Endodermal cell (in vitro differentiated cells): ENCODE results near the gene HERC3. TPM values are rescaled to one million over a fixed set of nuclear protein-coding genes. Genes with fewer than 3 reads are reported as not detected.

Experiments
- DNase-seq: peaks from one replicate; pipeline ENCODE4 v3.0.0-alpha.2; 2017
- H3K27ac ChIP-seq: 2 replicates; pipeline ENCODE4 v1.5.1; 2013; ENCODE audit warnings: mild to moderate bottlenecking, low read depth, low read length, moderate library complexity
- H3K27me3 ChIP-seq: 2 replicates; pipeline ENCODE4 v1.6.1; 2013; ENCODE audit warnings: mild to moderate bottlenecking, low read length, moderate library complexity; ENCODE audit not compliant: insufficient read depth, control insufficient read depth, poor library complexity, severe bottlenecking
- H3K36me3 ChIP-seq: 2 replicates; pipeline ENCODE4 v1.7.0; 2013; ENCODE audit warnings: mild to moderate bottlenecking, low read length, moderate library complexity; ENCODE audit not compliant: control insufficient read depth, insufficient read depth
- H3K4me1 ChIP-seq: one replicate; pipeline ENCODE4 v1.7.0; 2013; ENCODE audit warnings: low read length; ENCODE audit not compliant: control insufficient read depth, insufficient read depth
- H3K4me3 ChIP-seq: 2 replicates; pipeline ENCODE4 v1.5.1; 2013; ENCODE audit warnings: mild to moderate bottlenecking, low read length, moderate library complexity
- H3K9ac ChIP-seq: 2 replicates; pipeline ENCODE4 v1.6.1; 2013; ENCODE audit warnings: mild to moderate bottlenecking, low read length, moderate library complexity; ENCODE audit not compliant: poor library complexity, severe bottlenecking; ENCODE audit errors: extremely low read depth
- H3K9me3 ChIP-seq: 2 replicates; pipeline ENCODE4 v1.6.1; 2013; ENCODE audit warnings: mild to moderate bottlenecking, low read length, moderate library complexity; ENCODE audit not compliant: control insufficient read depth
- H3K27ac Mint-ChIP-seq: 2 replicates; pipeline ENCODE4 v1.8.0; 2020; ENCODE audit warnings: mixed read lengths
- H3K27me3 Mint-ChIP-seq: 2 replicates; pipeline ENCODE4 v1.8.0; 2021; ENCODE audit warnings: mild to moderate bottlenecking, mixed read lengths; ENCODE audit not compliant: insufficient read depth
- H3K36me3 Mint-ChIP-seq: 2 replicates; pipeline ENCODE4 v1.8.0; 2020; ENCODE audit warnings: low read depth, mixed read lengths
- H3K4me1 Mint-ChIP-seq: 2 replicates; pipeline ENCODE4 v1.8.0; 2020; ENCODE audit warnings: mixed read lengths
- H3K4me3 Mint-ChIP-seq: 2 replicates; pipeline ENCODE4 v1.8.0; 2020; ENCODE audit warnings: mild to moderate bottlenecking, moderate library complexity, mixed read lengths
- H3K9me3 Mint-ChIP-seq: 2 replicates; pipeline ENCODE4 v1.8.0; 2020; ENCODE audit warnings: mild to moderate bottlenecking, mixed read lengths
- CTCF ChIP-seq: fragments of 200-600 bp; sonication (generic); conservative IDR thresholded peaks from 2 replicates; pipeline ENCODE4 v1.5.0; 2021; ENCODE audit warnings: antibody characterized with exemption, mild to moderate bottlenecking
- WGBS, 2 experiments: methylation state at CpG; one replicate each; pipeline versions ENCODE4 v1.1.5 to v1.1.7; 2013; ENCODE audit warnings: missing lambda C conversion rate in 2 of 2, mixed read lengths in 1 of 2; ENCODE audit not compliant: insufficient coverage in 1 of 2, insufficient read length in 1 of 2; 5-methylcytosine and 5-hydroxymethylcytosine counted together
- long read RNA-seq, 4 experiments: library from polyadenylated mRNA in 2 of 4; library from RNA in 1 of 4; library from capped mRNA in 1 of 4; stranded (forward) in 3 of 4; unstranded in 1 of 4; transcript quantifications; one replicate each; pipeline ENCODE4 v2.0.0, GENCODE V29; 2020 to 2021; ENCODE audit warnings: inconsistent platforms in 1 of 4
- polyA plus RNA-seq, 2 experiments: library from polyadenylated mRNA; stranded (reverse); fragments of 50-300 nt; gene quantifications; one replicate each; pipeline ENCODE4 v1.2.3, GENCODE V29; 2013
- total RNA-seq, 2 donors: library from RNA; stranded (reverse); fragmentation: NEBNext Ultra II Directional in 1 of 2; extraction: Animal tissue kit (Norgen Biotek cat#: 25700) in 1 of 2; gene quantifications; 2 replicates in 1 of 2; 3 replicates in 1 of 2; pipeline ENCODE4 v1.2.1, GENCODE V29; 2021

Gene HERC3
- total RNA-seq: 1 to 10 TPM; 4.4 to 5.9 TPM
- 5.5 TPM for polyA plus RNA-seq (2013, experiment 1 of 2)
- polyA plus RNA-seq (2013, experiment 2 of 2): 5.8 TPM
- long read RNA-seq, experiment 1, partial matches to known transcripts: 0 of 1 reads
- long read RNA-seq, experiment 1, other reads (novel, unspliced or antisense): 1 of 1 reads
- long read RNA-seq, experiment 2, partial matches to known transcripts: 0 of 2 reads
- long read RNA-seq, experiment 2, other reads (novel, unspliced or antisense): 2 of 2 reads
- long read RNA-seq, experiment 3, partial matches to known transcripts: 4 of 7 reads
- long read RNA-seq, experiment 3, other reads (novel, unspliced or antisense): 3 of 7 reads
- long read RNA-seq, experiment 4: 0 reads

- 0 to 2% methylated on average over 12 to 73 of the region's 73 CpGs for WGBS, 2 experiments
- Mint-ChIP-seq H3K36me3 (peaks cover 5% of the 10 kb centered on the region), H3K27ac (no peak within 1 kb of the TSS), H3K27me3 (peaks cover 68% of the 10 kb centered on the region), H3K4me3 (peak within 1 kb of the TSS; percentile 82), H3K9me3 (no peaks in the 10 kb centered on the region), H3K4me1 (peaks cover 21% of the 10 kb centered on the region)
- Histone ChIP-seq H3K36me3 (no peaks in the 10 kb centered on the region), H3K27ac (no peak within 1 kb of the TSS), H3K4me1 (no peaks in the 10 kb centered on the region), H3K9ac (no peak within 1 kb of the TSS), H3K27me3 (peaks cover 73% of the 10 kb centered on the region), H3K4me3 (peak within 1 kb of the TSS; percentile 87), H3K9me3 (no peaks in the 10 kb centered on the region)
- DNase-seq: peak; percentile 97
- TF ChIP-seq CTCF: peak; percentile 25
Measured at GRCh38 chr4:88591787-88592599, at the start of gene HERC3. HERC3 (plus strand) TSS chr4:88592480; CDS start chr4:88605824, 13,344 bp downstream.

- Histone ChIP-seq H3K9me3 (no peaks in the 10 kb centered on the region), H3K9ac (no peak overlapping the region), H3K36me3 (no peaks in the 10 kb centered on the region), H3K27ac (no peak overlapping the region), H3K27me3 (no peaks in the 10 kb centered on the region), H3K4me3 (no peak overlapping the region), H3K4me1 (no peaks in the 10 kb centered on the region)
- DNase-seq: no peak
- Mint-ChIP-seq H3K9me3 (peaks cover 1% of the 10 kb centered on the region), H3K4me3 (no peak overlapping the region), H3K27me3 (no peaks in the 10 kb centered on the region), H3K4me1 (no peaks in the 10 kb centered on the region), H3K36me3 (no peaks in the 10 kb centered on the region), H3K27ac (no peak overlapping the region)
- 93% methylated on average over 3 to 7 of the region's 7 CpGs for WGBS, 2 experiments
- no peak for TF ChIP-seq CTCF
Measured at GRCh38 chr4:88549815-88550214, 42.5 kb upstream of the HERC3 start.

GRCh38 chr4:88567591-88567990 lies 24.7 kb upstream of the HERC3 start:
- no peak overlapping the region for H3K27ac Mint-ChIP-seq

More at GRCh38 chr4:88567591-88567990, 24.7 kb upstream of the HERC3 start:
- no peak overlapping the region for H3K4me3 Mint-ChIP-seq
- no peaks in the 10 kb centered on the region for H3K9me3 Mint-ChIP-seq
- no peaks in the 10 kb centered on the region for H3K36me3 Mint-ChIP-seq
- H3K27ac ChIP-seq: no peak overlapping the region
- peaks cover under 1% of the 10 kb centered on the region for H3K27me3 Mint-ChIP-seq
- no peak for DNase-seq
- H3K27me3 ChIP-seq: peaks cover 4% of the 10 kb centered on the region
- no peaks in the 10 kb centered on the region for H3K9me3 ChIP-seq
- no peak overlapping the region for H3K9ac ChIP-seq
- H3K36me3 ChIP-seq: no peaks in the 10 kb centered on the region
- H3K4me1 ChIP-seq: no peaks in the 10 kb centered on the region
- H3K4me3 ChIP-seq: no peak overlapping the region
- TF ChIP-seq CTCF: no peak
- WGBS, 2 experiments: 100% methylated on average over 1 of the region's 1 CpG; no CpG with 5 or more reads in 1 of the 2 experiments
- peaks cover 4% of the 10 kb centered on the region for H3K4me1 Mint-ChIP-seq
